K562 (cell line): ENCODE measurements around the gene POLD1. TPM values are rescaled to one million over a fixed set of nuclear protein-coding genes. Genes with fewer than 3 reads are reported as not detected.
A peak's percentile ranks its signal among the peaks of the same experiment; 100 is the strongest.

Source experiments
- CCNT2 ChIP-seq: IDR thresholded peaks from 2 replicates; pipeline ENCODE4 v1.6.1; 2011; ENCODE audit warnings: borderline replicate concordance, low read depth, mild to moderate bottlenecking, moderate library complexity, mixed read lengths, low read length; ENCODE audit not compliant: insufficient read length; ENCODE audit errors: extremely low read depth
- ETV5 ChIP-seq: sonication (generic); formaldehyde crosslinking; IDR thresholded peaks from 2 replicates; pipeline ENCODE4 v1.4.0; 2020; ENCODE audit warnings: low read depth, mild to moderate bottlenecking, missing genetic modification reagents
- MTA1 ChIP-seq: fragments of 450-650 bp; IDR thresholded peaks from 2 replicates; pipeline ENCODE4 v1.6.1; 2017; ENCODE audit warnings: borderline replicate concordance
- PTTG1 ChIP-seq: fragments of 450-650 bp; IDR thresholded peaks from 2 replicates; pipeline ENCODE4 v1.6.1; 2016; ENCODE audit warnings: low read depth, mild to moderate bottlenecking, missing genetic modification characterization, missing compliant biosample characterization
- ZBTB17 ChIP-seq: fragments of 450-650 bp; formaldehyde crosslinking; IDR thresholded peaks from 2 replicates; pipeline ENCODE4 v1.4.0; 2020; ENCODE audit warnings: mild to moderate bottlenecking
- polyA plus RNA-seq, 8 experiments: library from polyadenylated mRNA; depleted of rRNA in 4 of 8; stranded (reverse) in 5 of 8; unstranded in 3 of 8; fragments of >200 nt; fragmentation: Nextera tagmentation in 2 of 8; fragmentation: Illumina TruSeq in 1 of 8; extraction: Ambion mirVana in 2 of 8; extraction: Trizol in 1 of 8; gene quantifications; 2 replicates each; pipeline versions ENCODE4 v1.2.1 to v1.2.3, GENCODE V29; 2011 to 2014; ENCODE audit warnings: inconsistent platforms in 1 of 8, missing spikeins in 1 of 8
- total RNA-seq, 7 experiments: library from RNA; depleted of rRNA in 6 of 7; stranded (reverse); fragments of >200 nt in 6 of 7; fragmentation: Illumina TruSeq in 2 of 7; extraction: Trizol in 2 of 7; gene quantifications; 2 replicates each; pipeline versions ENCODE4 v1.2.1 to v1.2.3, GENCODE V29; 2011 to 2021; ENCODE audit warnings: low replicate concordance in 1 of 7
- TF ChIP-seq, protein P1 (sequence below): sonication (generic); formaldehyde crosslinking; IDR thresholded peaks from 2 replicates; pipeline ENCODE4 v1.8.0; 2022; ENCODE audit warnings: mild to moderate bottlenecking, missing genetic modification reagents

POLD1 gene
- total and polyA plus RNA-seq, 9 of the 15 experiments (the other 6 are each of a cell fraction or from before 2014, with no cell fraction given) = 1.3 to 312 (median 47.8) TPM

DNA sequence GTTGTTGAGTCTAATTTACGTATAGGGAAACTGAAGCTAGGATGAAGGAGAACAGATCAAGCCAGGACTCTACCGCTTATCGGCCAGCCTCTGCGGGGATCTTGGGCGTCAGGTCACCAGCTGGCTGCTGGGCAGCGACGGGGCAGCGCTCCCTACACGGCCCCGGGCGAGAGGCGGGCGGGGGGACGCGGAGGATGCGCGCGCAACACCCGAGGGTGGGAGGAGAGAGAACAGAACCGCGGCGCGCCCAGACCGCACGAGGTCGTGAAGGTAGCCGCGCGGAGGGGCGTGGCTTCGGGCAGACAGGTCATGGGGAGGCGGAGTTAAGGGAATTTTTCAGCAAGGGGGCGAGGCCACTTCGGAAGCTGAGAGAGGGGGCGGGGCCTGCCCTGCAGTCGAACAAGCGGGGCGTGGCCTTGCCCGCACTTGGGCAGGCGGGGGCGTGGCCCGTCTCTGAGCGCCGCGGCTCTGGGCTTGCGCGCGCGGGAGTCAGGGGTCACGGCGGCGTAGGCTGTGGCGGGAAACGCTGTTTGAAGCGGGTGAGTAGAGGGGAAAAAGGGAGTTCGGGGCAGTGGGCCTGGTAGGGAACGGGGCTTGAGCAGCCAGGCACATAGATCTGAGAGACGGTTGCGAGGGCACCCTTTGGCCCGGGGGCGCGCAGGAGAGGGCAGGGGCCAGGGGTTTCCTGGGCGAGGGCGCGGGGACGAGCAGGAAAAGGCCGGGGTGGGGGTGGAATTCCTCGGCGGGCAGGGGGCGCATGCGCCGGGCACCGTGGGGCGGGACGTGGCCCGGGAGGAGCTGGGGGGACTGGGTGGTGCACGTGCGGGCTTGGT is at the start of gene POLD1 (continued):
- TF ChIP-seq, protein P1, sequence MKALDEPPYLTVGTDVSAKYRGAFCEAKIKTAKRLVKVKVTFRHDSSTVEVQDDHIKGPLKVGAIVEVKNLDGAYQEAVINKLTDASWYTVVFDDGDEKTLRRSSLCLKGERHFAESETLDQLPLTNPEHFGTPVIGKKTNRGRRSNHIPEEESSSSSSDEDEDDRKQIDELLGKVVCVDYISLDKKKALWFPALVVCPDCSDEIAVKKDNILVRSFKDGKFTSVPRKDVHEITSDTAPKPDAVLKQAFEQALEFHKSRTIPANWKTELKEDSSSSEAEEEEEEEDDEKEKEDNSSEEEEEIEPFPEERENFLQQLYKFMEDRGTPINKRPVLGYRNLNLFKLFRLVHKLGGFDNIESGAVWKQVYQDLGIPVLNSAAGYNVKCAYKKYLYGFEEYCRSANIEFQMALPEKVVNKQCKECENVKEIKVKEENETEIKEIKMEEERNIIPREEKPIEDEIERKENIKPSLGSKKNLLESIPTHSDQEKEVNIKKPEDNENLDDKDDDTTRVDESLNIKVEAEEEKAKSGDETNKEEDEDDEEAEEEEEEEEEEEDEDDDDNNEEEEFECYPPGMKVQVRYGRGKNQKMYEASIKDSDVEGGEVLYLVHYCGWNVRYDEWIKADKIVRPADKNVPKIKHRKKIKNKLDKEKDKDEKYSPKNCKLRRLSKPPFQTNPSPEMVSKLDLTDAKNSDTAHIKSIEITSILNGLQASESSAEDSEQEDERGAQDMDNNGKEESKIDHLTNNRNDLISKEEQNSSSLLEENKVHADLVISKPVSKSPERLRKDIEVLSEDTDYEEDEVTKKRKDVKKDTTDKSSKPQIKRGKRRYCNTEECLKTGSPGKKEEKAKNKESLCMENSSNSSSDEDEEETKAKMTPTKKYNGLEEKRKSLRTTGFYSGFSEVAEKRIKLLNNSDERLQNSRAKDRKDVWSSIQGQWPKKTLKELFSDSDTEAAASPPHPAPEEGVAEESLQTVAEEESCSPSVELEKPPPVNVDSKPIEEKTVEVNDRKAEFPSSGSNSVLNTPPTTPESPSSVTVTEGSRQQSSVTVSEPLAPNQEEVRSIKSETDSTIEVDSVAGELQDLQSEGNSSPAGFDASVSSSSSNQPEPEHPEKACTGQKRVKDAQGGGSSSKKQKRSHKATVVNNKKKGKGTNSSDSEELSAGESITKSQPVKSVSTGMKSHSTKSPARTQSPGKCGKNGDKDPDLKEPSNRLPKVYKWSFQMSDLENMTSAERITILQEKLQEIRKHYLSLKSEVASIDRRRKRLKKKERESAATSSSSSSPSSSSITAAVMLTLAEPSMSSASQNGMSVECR (CRISPR knock-in tag) = peak; percentile 74; the same call in 1 of the 2 replicates
- peak; percentile 69 for TF ChIP-seq ZBTB17 (CRISPR knock-in tag)
- TF ChIP-seq MTA1 = 0 out of 2 replicates have a peak, but pooled peaks have one; percentile 14
- TF ChIP-seq CCNT2 = peak; percentile 94
- no peak for TF ChIP-seq PTTG1 (tag)
- no peak; the same call in 1 of the 2 replicates for TF ChIP-seq ETV5 (CRISPR knock-in tag)
